Fibroblast of the aortic adventitia (primary cell): ENCODE data around the gene MTAP. TPM values are rescaled to one million over a fixed set of nuclear protein-coding genes. Genes with fewer than 3 reads are reported as not detected.
A peak's percentile ranks its signal among the peaks of the same experiment; 100 is the strongest.

Experiments used
- DNase-seq: peaks from one replicate; pipeline ENCODE4 v3.0.0-alpha.2; 2010; ENCODE audit warnings: low read depth
- H3K4me3 ChIP-seq: 2 replicates; pipeline ENCODE4 v1.5.1; 2011; ENCODE audit warnings: low read depth, mild to moderate bottlenecking, control low read depth, low read length, moderate library complexity
- total RNA-seq: library from RNA; depleted of rRNA; stranded (reverse); fragments of >200 nt; gene quantifications from 2 replicates; pipeline ENCODE4 v1.2.3, GENCODE V29; 2012; ENCODE audit warnings: low replicate concordance
- TF ChIP-seq, protein P1 (sequence below): IDR thresholded peaks from 2 replicates; pipeline ENCODE4 v1.5.1; 2011; ENCODE audit warnings: mild to moderate bottlenecking, low read length, control low read depth, inconsistent platforms; ENCODE audit not compliant: insufficient read depth

The MTAP gene
- total RNA-seq, 1 donor, result 62.2 TPM

GRCh38 chr9:21901546-21901945 lies 99.1 kb downstream of the MTAP start:
- no peak for DNase-seq
- TF ChIP-seq, protein P1, sequence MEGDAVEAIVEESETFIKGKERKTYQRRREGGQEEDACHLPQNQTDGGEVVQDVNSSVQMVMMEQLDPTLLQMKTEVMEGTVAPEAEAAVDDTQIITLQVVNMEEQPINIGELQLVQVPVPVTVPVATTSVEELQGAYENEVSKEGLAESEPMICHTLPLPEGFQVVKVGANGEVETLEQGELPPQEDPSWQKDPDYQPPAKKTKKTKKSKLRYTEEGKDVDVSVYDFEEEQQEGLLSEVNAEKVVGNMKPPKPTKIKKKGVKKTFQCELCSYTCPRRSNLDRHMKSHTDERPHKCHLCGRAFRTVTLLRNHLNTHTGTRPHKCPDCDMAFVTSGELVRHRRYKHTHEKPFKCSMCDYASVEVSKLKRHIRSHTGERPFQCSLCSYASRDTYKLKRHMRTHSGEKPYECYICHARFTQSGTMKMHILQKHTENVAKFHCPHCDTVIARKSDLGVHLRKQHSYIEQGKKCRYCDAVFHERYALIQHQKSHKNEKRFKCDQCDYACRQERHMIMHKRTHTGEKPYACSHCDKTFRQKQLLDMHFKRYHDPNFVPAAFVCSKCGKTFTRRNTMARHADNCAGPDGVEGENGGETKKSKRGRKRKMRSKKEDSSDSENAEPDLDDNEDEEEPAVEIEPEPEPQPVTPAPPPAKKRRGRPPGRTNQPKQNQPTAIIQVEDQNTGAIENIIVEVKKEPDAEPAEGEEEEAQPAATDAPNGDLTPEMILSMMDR, result no peak
- H3K4me3 ChIP-seq, result no peak overlapping the region

DNA sequence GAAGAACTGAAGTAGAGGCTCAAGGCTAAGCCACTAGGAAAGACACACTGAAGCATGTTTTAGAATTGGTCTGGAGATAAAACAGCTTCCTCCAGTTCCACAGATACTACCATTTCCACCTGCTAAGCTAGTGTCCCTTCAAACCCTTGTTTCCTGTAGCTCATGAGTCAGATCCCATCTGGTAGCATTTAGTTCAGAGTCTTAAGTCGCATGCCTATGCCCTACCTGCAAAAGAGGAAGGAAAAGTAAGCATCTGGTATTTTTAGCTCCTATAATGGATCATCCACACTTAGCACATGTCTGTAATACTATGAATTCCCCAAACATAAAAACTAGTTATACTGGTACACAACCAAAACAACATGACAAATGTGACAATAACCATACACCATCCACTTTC lies 99.7 kb downstream of the MTAP start:
- no peak overlapping the region for H3K4me3 ChIP-seq
- TF ChIP-seq, protein P1, result no peak
- DNase-seq, result no peak

DNA sequence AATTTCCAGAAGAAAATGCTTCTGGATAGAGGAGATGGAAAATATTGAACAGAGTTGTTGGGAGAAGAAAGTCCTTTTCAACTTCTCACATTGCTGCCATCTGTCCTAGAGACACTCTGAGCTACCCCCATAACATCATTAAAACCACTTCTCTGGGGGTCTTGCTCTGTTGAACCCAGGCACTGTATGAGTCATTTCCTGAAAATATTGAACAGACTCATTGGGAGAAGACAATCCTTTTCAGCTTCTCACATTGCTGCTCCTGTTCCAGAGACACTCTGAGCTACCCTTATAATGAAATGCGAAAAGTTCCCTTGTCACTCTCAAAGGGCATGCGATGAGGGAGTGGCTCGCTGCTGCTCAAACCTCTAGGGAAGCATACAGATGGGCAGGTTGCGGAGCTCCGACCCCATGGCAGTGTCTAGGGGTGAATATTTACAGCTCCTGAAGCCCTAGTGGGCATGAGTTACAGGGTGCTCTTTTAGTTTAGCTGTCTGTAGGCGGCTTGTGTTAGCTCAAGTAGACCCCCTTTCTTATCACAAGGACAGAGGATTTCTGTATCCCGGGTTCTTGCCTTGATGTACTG lies 101.0 kb downstream of the MTAP start:
- DNase-seq, result no peak
- TF ChIP-seq, protein P1, result no peak
- H3K4me3 ChIP-seq, result no peak overlapping the region

GRCh38 chr9:21904371-21904770 lies 101.9 kb downstream of the MTAP start:
- peak; percentile 15 for DNase-seq
- H3K4me3 ChIP-seq, result no peak overlapping the region
- TF ChIP-seq, protein P1, result no peak

- H3K4me3 ChIP-seq, result no peak overlapping the region
- TF ChIP-seq, protein P1, result peak; percentile 4
- DNase-seq, result no peak
These were observed 102.3 kb downstream of the MTAP start for GRCh38 chr9:21904776-21905175.

DNA sequence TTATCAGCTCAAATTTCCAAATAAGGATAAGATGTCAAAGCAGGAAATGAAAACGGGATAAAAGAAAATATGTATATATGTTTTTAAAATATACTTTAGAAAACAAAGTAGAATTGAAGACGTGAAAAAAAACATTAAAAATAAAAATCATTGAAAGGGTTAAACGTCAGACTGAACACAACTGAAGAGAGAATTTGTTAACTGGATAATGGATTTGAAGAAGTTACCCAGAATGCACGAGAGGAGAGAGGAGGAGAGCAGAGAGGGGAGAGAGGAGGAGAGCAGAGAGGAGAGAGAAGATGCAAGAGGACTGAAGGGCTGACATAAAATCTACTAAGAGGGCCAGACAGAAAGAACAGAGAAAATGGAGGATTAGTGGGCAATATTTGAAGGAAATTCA lies 103.8 kb downstream of the MTAP start:
- TF ChIP-seq, protein P1, result no peak
- no peak overlapping the region for H3K4me3 ChIP-seq
- DNase-seq, result no peak

DNA sequence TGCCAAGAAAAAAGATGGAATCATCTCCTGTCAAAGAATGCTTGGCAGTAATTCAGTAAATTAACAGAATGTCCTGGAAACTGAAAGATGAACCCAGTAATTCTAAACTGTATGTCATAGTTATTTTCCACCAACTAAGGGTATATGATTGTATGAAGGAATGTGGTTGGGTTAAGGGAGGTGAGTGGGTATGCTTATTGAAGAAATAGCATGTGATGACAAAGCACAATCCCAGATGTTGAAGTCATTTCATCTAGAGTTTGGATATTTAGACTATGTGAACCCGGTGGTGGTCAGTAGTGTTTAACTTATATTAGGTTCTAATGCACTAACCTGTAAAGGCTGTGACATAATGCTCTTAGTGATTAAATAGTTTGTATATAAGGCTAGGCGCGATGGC lies 104.4 kb downstream of the MTAP start:
- TF ChIP-seq, protein P1, result no peak
- no peak for DNase-seq
- no peak overlapping the region for H3K4me3 ChIP-seq
